Hepatocyte (in vitro differentiated cells): ENCODE results near the gene ZDHHC1. TPM values are rescaled to one million over a fixed set of nuclear protein-coding genes. Genes with fewer than 3 reads are reported as not detected.
"Not testable (repeated sequence)": the region's sequence is repeated elsewhere in the genome, so short reads cannot be mapped to it uniquely, and the experiment has no call there.

Experiments
- DNase-seq: peaks from one replicate; pipeline ENCODE4 v3.0.0-alpha.2; 2016; ENCODE audit warnings: low spot score
- H2AFZ ChIP-seq: fragments of 200-600 bp; sonication (generic); 2 replicates; pipeline ENCODE4 v1.6.0; 2016; ENCODE audit warnings: antibody characterized with exemption, mild to moderate bottlenecking
- H3K27ac ChIP-seq: fragments of 200-600 bp; sonication (generic); 2 replicates; pipeline ENCODE4 v1.5.1; 2016; ENCODE audit warnings: mild to moderate bottlenecking
- H3K27me3 ChIP-seq: fragments of 200-600 bp; sonication (generic); 2 replicates; pipeline ENCODE4 v1.6.1; 2016
- H3K36me3 ChIP-seq: fragments of 200-600 bp; sonication (generic); replicated peaks from 2 replicates; pipeline ENCODE4 v1.5.1; 2016; ENCODE audit warnings: low read depth; ENCODE audit not compliant: insufficient read depth
- H3K4me1 ChIP-seq: fragments of 200-600 bp; sonication (generic); 2 replicates; pipeline ENCODE4 v1.5.1; 2016; ENCODE audit warnings: mild to moderate bottlenecking, moderate library complexity; ENCODE audit not compliant: insufficient read depth
- H3K4me2 ChIP-seq: fragments of 200-600 bp; sonication (generic); 2 replicates; pipeline ENCODE4 v1.6.0; 2016
- H3K4me3 ChIP-seq: fragments of 200-600 bp; sonication (generic); 2 replicates; pipeline ENCODE4 v1.5.1; 2016; ENCODE audit warnings: mild to moderate bottlenecking
- H3K79me2 ChIP-seq: fragments of 200-600 bp; sonication (generic); 2 replicates; pipeline ENCODE4 v1.6.0; 2017; ENCODE audit warnings: mild to moderate bottlenecking
- H3K9me2 ChIP-seq: fragments of 200-600 bp; sonication (generic); replicated peaks from 2 replicates; pipeline ENCODE4 v1.6.0; 2017; ENCODE audit warnings: mild to moderate bottlenecking; ENCODE audit not compliant: insufficient read depth
- H3K9me3 ChIP-seq: fragments of 200-600 bp; sonication (generic); 2 replicates; pipeline ENCODE4 v1.5.1; 2016; ENCODE audit warnings: low read depth, mild to moderate bottlenecking
- H4K20me1 ChIP-seq: fragments of 200-600 bp; sonication (generic); 2 replicates; pipeline ENCODE4 v1.6.0; 2016; ENCODE audit warnings: mild to moderate bottlenecking; ENCODE audit not compliant: insufficient read depth, poor library complexity, severe bottlenecking
- EZH2 ChIP-seq: fragments of 200-600 bp; sonication (generic); IDR thresholded peaks from 2 replicates; pipeline ENCODE4 v1.6.1; 2016; ENCODE audit warnings: antibody characterized with exemption, mild to moderate bottlenecking, borderline replicate concordance
- EZH2phosphoT487 ChIP-seq: fragments of 200-600 bp; sonication (generic); IDR thresholded peaks from one replicate; pipeline ENCODE4 v1.6.1; 2018; ENCODE audit warnings: antibody characterized with exemption, mild to moderate bottlenecking, low read depth, moderate library complexity; ENCODE audit not compliant: unreplicated experiment, severe bottlenecking
- WGBS: methylation state at CpG from one replicate; pipeline ENCODE4 v1.1.6; 2016; ENCODE audit warnings: low lambda C conversion rate; ENCODE audit errors: missing lambda C conversion rate; 5-methylcytosine and 5-hydroxymethylcytosine counted together
- polyA plus RNA-seq: library from polyadenylated mRNA; unstranded; fragments of >200 nt; fragmentation: Nextera tagmentation; extraction: Ambion mirVana; gene quantifications from 2 replicates; pipeline ENCODE4 v1.2.1, GENCODE V29; 2016
- total RNA-seq: library from RNA; depleted of rRNA; stranded (reverse); fragments of >200 nt; gene quantifications from 2 replicates; pipeline ENCODE4 v1.2.3, GENCODE V29; 2014
- TF ChIP-seq, protein P1 (sequence below): fragments of 200-600 bp; sonication (generic); IDR thresholded peaks from 2 replicates; pipeline ENCODE4 v1.5.1; 2016; ENCODE audit warnings: antibody characterized with exemption, mild to moderate bottlenecking; ENCODE audit not compliant: poor library complexity

Gene ZDHHC1
- total and polyA plus RNA-seq, 2 experiments from 2014 or later, result 5.9 to 10.6 TPM

DNA sequence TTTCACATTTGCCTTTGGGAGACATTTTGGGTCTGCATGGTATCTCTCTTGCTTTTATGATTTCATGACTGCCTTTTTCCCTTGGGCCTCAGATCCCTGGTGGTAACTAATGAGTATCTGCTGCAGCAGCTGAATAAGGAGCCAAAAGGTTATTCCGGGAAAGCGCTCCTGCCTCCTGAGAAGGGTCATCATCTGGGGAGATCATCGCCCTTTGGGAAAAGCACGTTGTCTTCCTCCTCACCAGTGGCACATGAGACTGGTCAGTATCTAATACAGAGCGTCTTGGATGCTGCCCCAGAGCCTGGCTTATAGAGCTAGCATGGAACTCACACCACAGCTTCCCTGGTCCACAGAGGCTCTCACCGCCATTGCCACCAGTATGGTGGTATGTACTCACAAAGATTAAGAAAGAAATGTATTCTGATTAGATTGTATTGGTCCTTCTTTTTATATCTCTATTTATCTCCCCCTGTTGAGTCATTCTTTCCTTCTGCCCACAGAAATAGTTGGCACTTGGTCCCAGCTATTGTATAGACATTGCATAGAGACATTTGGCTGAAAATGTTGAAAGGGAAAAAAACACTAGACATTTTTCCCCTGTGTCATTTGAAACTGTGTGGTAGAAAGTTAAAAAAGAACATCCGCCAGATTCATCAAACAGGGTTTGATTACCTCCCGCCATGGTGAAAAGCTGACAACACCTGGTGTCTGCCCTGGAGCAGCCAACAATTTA lies 31.3 kb downstream of the ZDHHC1 start:
- Histone ChIP-seq H2AFZ (no peak overlapping the region), H3K27me3 (no peaks in the 10 kb centered on the region), H3K79me2 (no peaks in the 10 kb centered on the region), H3K4me3 (no peak overlapping the region), H3K36me3 (no peaks in the 10 kb centered on the region), H3K4me2 (no peak overlapping the region), H3K9me3 (no peaks in the 10 kb centered on the region), H3K27ac (no peak overlapping the region), H4K20me1 (no peaks in the 10 kb centered on the region), H3K9me2 (no peaks in the 10 kb centered on the region), H3K4me1 (no peaks in the 10 kb centered on the region)
- DNase-seq, result no peak
- TF ChIP-seq EZH2phosphoT487 (no peak), EZH2 (no peak)
- TF ChIP-seq, protein P1, sequence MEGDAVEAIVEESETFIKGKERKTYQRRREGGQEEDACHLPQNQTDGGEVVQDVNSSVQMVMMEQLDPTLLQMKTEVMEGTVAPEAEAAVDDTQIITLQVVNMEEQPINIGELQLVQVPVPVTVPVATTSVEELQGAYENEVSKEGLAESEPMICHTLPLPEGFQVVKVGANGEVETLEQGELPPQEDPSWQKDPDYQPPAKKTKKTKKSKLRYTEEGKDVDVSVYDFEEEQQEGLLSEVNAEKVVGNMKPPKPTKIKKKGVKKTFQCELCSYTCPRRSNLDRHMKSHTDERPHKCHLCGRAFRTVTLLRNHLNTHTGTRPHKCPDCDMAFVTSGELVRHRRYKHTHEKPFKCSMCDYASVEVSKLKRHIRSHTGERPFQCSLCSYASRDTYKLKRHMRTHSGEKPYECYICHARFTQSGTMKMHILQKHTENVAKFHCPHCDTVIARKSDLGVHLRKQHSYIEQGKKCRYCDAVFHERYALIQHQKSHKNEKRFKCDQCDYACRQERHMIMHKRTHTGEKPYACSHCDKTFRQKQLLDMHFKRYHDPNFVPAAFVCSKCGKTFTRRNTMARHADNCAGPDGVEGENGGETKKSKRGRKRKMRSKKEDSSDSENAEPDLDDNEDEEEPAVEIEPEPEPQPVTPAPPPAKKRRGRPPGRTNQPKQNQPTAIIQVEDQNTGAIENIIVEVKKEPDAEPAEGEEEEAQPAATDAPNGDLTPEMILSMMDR, result no peak
- WGBS, result 84% methylated on average over 8 of the region's 8 CpGs

DNA sequence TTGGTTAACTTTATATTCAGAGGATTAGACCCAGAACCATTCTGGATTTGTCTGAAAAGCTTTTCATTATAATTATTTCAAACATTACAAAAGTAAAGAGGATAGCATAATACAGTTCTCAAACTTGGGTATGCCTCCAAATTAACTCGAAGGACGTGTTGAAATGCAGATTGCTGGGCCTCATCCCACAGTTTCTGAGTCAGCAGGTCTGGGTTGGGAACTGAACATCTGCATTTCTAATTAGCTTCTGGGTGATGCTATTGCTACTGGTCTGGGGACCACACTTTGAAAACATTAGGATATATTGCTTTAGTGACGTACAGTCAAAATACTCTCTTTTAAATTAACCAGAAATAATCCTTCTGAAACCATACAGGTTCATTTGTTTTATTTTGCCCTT lies 33.0 kb downstream of the ZDHHC1 start:
- H3K4me2 ChIP-seq, result no peak overlapping the region
- 87% methylated on average over 3 of the region's 3 CpGs for WGBS
- no peak overlapping the region for H3K4me3 ChIP-seq
- TF ChIP-seq EZH2phosphoT487 (no peak), EZH2 (no peak)
- TF ChIP-seq, protein P1, result no peak
- no peaks in the 10 kb centered on the region for H3K9me2 ChIP-seq
- no peaks in the 10 kb centered on the region for H3K79me2 ChIP-seq
- H3K4me1 ChIP-seq, result no peaks in the 10 kb centered on the region
- DNase-seq, result no peak
- no peaks in the 10 kb centered on the region for H3K36me3 ChIP-seq
- H3K9me3 ChIP-seq, result no peaks in the 10 kb centered on the region
- H3K27me3 ChIP-seq, result no peaks in the 10 kb centered on the region
- H3K27ac ChIP-seq, result no peak overlapping the region
- no peaks in the 10 kb centered on the region for H4K20me1 ChIP-seq
- H2AFZ ChIP-seq, result no peak overlapping the region

DNA sequence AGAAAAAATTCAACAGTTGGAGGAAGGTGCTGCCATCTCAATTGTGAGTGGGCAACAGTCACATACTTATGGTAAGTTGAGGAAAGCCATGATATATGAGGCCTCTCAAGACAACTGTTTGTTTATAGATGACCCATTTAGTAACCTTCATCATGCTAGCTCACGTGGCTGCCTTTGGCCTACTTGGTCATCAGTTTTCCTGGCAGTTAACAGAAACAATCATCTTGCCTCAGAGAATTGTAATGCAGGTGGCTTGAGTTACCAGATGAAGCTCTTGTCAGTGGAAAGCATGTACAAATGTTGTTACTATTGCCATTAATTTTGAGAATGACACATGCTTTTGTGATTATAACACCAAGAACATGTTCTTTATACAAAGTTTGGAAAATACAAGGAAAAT lies 37.6 kb downstream of the ZDHHC1 start:
- no peaks in the 10 kb centered on the region for H3K9me2 ChIP-seq
- no peak overlapping the region for H3K4me3 ChIP-seq
- H3K9me3 ChIP-seq, result no peaks in the 10 kb centered on the region
- H3K27ac ChIP-seq, result no peak overlapping the region
- TF ChIP-seq EZH2phosphoT487, result no peak
- TF ChIP-seq, protein P1, result no peak
- TF ChIP-seq EZH2, result no peak
- no peak for DNase-seq
- no peak overlapping the region for H3K4me2 ChIP-seq
- H3K27me3 ChIP-seq, result no peaks in the 10 kb centered on the region
- no peak overlapping the region for H2AFZ ChIP-seq
- no peaks in the 10 kb centered on the region for H3K36me3 ChIP-seq
- no peaks in the 10 kb centered on the region for H3K79me2 ChIP-seq
- no peaks in the 10 kb centered on the region for H3K4me1 ChIP-seq
- no peaks in the 10 kb centered on the region for H4K20me1 ChIP-seq
- WGBS, result 66% methylated on average over 1 of the region's 1 CpG

DNA sequence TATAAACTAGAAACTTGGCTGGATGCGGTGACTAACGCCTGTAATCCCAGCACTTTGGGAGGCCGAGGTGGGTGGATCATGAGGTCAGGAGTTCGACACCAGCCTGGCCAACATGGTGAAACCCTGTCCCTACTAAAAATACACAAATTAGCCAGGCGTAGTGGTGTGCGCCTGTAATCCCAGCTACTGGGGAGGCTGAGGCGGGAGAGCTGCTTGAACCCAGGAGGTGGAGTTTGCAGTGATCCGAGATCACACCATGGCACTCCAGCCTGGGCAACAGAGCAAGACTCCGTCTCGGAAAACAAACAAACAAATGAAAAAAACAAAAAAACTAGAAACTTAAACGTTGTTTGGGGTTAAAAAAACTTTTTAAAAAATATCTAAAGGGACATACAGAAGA lies 40.3 kb downstream of the ZDHHC1 start:
- not testable (repeated sequence) for H3K4me1 ChIP-seq, H3K27me3 ChIP-seq, H3K4me2 ChIP-seq, H4K20me1 ChIP-seq, H3K9me2 ChIP-seq, H3K36me3 ChIP-seq, H3K27ac ChIP-seq, H3K79me2 ChIP-seq, DNase-seq, H3K4me3 ChIP-seq, H3K9me3 ChIP-seq, H2AFZ ChIP-seq
- WGBS, result 92% methylated on average over 11 of the region's 11 CpGs
